Osteocyte (in vitro differentiated cells): ENCODE measurements around the gene PEX11G. TPM values are rescaled to one million over a fixed set of nuclear protein-coding genes. Genes with fewer than 3 reads are reported as not detected.

Source experiments
- DNase-seq: peaks from one replicate; pipeline ENCODE4 v3.0.0; 2021; ENCODE audit warnings: mixed read lengths; ENCODE audit not compliant: unreplicated experiment; ENCODE audit errors: extremely low spot score
- H3K27ac Mint-ChIP-seq: one replicate; pipeline ENCODE4 v1.8.0; 2021; ENCODE audit warnings: mild to moderate bottlenecking, mixed read lengths; ENCODE audit not compliant: unreplicated experiment
- H3K27me3 Mint-ChIP-seq: one replicate; pipeline ENCODE4 v1.8.0; 2021; ENCODE audit warnings: mixed read lengths; ENCODE audit not compliant: unreplicated experiment
- H3K36me3 Mint-ChIP-seq: one replicate; pipeline ENCODE4 v1.8.0; 2021; ENCODE audit warnings: mixed read lengths; ENCODE audit not compliant: unreplicated experiment
- H3K4me1 Mint-ChIP-seq: one replicate; pipeline ENCODE4 v1.8.0; 2021; ENCODE audit warnings: mixed read lengths; ENCODE audit not compliant: unreplicated experiment
- H3K4me3 Mint-ChIP-seq: one replicate; pipeline ENCODE4 v1.8.0; 2021; ENCODE audit warnings: mild to moderate bottlenecking, moderate library complexity, mixed read lengths; ENCODE audit not compliant: unreplicated experiment
- H3K9me3 Mint-ChIP-seq: one replicate; pipeline ENCODE4 v1.8.0; 2021; ENCODE audit warnings: mixed read lengths; ENCODE audit not compliant: unreplicated experiment
- total RNA-seq: library from RNA; stranded (reverse); gene quantifications from 2 replicates; pipeline ENCODE4 v1.2.1, GENCODE V29; 2021
- TF ChIP-seq, protein P1 (sequence below): fragments of 200-600 bp; sonication (generic); IDR thresholded peaks from 2 replicates; pipeline ENCODE4 v1.5.0; 2021; ENCODE audit warnings: antibody characterized with exemption, mild to moderate bottlenecking, moderate library complexity

Gene PEX11G
- total RNA-seq, 1 donor from 2014 or later: 2.1 TPM

DNA sequence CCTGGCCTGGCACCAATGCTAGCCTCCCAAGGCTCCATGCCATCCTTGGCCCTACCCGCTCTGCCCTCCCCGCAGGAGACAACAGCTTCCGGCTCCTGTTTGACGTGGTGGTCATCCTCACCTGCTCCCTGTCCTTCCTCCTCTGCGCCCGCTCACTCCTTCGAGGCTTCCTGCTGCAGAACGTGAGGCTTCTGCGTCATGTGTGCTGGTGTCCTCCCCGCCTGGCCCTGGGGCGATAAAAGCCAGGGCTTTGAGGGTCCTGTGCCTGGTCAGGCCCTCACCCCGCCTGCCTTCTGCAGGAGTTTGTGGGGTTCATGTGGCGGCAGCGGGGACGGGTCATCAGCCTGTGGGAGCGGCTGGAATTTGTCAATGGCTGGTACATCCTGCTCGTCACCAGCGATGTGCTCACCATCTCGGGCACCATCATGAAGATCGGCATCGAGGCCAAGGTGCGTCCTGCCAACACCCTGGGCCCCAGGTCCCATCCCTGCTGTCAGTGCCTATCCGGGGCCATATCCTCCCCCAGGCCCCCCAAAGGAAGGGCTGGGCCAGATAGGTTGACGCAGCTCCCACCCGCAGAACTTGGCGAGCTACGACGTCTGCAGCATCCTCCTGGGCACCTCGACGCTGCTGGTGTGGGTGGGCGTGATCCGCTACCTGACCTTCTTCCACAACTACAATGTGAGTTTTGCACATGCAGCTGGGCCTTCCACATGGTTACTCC lies 39.8 kb upstream of the PEX11G start:
- Mint-ChIP-seq H3K4me3 (no peak overlapping the region), H3K36me3 (peaks cover 12% of the 10 kb centered on the region), H3K27ac (no peak overlapping the region)

DNA sequence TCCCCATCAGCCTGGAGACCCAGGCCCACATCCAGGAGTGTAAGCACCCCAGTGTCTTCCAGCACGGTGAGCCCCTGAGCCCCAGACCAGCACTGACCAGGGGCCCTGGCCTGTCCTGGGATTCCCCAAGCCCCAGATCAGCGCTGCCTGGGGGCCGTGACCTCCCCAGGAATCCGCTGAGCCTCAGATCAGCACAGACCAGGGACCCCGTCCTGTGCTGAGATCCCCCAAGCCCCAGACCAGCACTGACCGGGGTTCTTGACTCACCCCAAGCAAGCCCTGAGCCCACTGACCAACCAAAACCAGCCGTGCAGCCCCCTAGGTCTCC lies 39.3 kb upstream of the PEX11G start:
- Mint-ChIP-seq H3K27me3 (no peaks in the 10 kb centered on the region), H3K27ac (no peak overlapping the region), H3K4me1 (peaks cover 6% of the 10 kb centered on the region), H3K4me3 (no peak overlapping the region), H3K9me3 (no peaks in the 10 kb centered on the region), H3K36me3 (peaks cover 12% of the 10 kb centered on the region)
- DNase-seq: no peak
- TF ChIP-seq, protein P1, sequence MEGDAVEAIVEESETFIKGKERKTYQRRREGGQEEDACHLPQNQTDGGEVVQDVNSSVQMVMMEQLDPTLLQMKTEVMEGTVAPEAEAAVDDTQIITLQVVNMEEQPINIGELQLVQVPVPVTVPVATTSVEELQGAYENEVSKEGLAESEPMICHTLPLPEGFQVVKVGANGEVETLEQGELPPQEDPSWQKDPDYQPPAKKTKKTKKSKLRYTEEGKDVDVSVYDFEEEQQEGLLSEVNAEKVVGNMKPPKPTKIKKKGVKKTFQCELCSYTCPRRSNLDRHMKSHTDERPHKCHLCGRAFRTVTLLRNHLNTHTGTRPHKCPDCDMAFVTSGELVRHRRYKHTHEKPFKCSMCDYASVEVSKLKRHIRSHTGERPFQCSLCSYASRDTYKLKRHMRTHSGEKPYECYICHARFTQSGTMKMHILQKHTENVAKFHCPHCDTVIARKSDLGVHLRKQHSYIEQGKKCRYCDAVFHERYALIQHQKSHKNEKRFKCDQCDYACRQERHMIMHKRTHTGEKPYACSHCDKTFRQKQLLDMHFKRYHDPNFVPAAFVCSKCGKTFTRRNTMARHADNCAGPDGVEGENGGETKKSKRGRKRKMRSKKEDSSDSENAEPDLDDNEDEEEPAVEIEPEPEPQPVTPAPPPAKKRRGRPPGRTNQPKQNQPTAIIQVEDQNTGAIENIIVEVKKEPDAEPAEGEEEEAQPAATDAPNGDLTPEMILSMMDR: no peak

More for the DNA sequence above, 39.8 kb upstream of the PEX11G start:
- TF ChIP-seq, protein P1: no peak
- peaks cover 3% of the 10 kb centered on the region for H3K4me1 Mint-ChIP-seq
- H3K9me3 Mint-ChIP-seq: no peaks in the 10 kb centered on the region
- no peak for DNase-seq
- H3K27me3 Mint-ChIP-seq: no peaks in the 10 kb centered on the region

DNA sequence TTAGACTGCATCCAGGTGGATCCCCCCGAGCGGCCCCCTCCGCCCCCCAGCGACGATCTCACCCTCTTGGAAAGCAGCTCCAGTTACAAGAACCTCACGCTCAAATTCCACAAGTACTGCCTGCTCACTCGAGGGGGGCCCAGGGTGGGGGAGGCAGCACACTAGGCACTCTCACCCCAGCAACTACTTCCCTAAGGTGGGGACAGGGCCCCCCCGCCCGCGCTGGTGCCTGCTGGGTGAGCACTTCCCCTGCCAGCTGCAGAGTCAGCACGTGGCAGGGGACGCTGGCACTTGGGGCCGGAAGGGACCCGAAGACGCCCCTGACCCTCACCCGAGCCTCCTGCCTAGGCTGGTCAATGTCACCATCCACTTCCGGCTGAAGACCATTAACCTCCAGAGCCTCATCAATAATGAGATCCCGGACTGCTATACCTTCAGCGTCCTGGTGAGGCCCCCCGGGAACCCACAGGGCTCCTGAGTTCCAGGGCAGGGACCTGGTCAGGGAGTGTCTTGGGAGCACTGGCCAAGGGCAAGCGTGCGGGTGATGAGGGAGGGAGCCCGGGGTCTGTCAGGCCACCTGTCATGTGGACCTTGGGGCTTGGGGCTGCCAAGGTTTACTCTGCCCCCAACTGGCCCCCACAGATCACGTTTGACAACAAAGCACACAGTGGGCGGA lies 38.8 kb upstream of the PEX11G start:
- H3K27me3 Mint-ChIP-seq: no peaks in the 10 kb centered on the region
- peaks cover 4% of the 10 kb centered on the region for H3K4me1 Mint-ChIP-seq
- no peak overlapping the region for H3K4me3 Mint-ChIP-seq
- TF ChIP-seq, protein P1: no peak
- no peaks in the 10 kb centered on the region for H3K9me3 Mint-ChIP-seq
- no peak for DNase-seq
- H3K36me3 Mint-ChIP-seq: peaks cover 12% of the 10 kb centered on the region
- no peak overlapping the region for H3K27ac Mint-ChIP-seq

DNA sequence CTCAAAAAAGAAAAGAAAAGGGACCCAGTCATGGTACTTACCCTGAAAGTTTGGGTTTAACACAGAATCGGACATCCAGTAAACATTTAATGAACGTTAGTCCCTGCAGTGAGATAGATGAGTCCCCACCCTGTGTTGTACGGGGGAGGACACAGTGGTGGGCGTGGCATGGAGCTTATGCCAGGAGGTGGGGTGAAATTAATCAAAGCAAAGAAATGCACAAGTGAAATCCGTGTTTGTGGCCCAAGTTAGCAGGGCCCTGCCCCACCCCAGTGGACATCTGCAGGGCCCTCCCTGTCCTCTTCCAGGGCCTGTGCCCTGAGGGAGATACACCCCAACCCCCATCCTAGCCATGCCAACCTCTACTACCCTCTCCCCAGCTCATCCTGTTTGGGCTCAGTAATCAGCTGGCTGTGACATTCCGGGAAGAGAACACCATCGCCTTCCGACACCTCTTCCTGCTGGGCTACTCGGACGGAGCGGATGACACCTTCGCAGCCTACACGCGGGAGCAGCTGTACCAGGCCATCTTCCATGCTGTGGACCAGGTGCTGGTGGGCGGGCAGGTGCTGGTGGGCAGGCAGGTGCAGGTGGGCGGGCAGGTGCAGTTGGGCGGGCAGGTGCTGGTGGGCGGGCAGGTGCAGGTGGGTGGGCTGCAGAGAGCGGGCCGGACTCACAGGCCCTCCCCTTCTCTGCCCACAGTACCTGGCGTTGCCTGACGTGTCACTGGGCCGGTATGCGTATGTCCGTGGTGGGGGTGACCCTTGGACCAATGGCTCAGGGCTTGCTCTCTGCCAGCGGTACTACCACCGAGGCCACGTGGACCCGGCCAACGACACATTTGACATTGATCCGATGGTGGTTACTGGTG lies 37.5 kb upstream of the PEX11G start:
- peaks cover 13% of the 10 kb centered on the region for H3K4me1 Mint-ChIP-seq
- TF ChIP-seq, protein P1: no peak
- peaks cover 12% of the 10 kb centered on the region for H3K36me3 Mint-ChIP-seq
- no peaks in the 10 kb centered on the region for H3K27me3 Mint-ChIP-seq
- no peak for DNase-seq
- no peak overlapping the region for H3K27ac Mint-ChIP-seq
- no peak overlapping the region for H3K4me3 Mint-ChIP-seq
- H3K9me3 Mint-ChIP-seq: no peaks in the 10 kb centered on the region
